ENCODE measurements around the gene STAB2.

STAB2 gene

DNA sequence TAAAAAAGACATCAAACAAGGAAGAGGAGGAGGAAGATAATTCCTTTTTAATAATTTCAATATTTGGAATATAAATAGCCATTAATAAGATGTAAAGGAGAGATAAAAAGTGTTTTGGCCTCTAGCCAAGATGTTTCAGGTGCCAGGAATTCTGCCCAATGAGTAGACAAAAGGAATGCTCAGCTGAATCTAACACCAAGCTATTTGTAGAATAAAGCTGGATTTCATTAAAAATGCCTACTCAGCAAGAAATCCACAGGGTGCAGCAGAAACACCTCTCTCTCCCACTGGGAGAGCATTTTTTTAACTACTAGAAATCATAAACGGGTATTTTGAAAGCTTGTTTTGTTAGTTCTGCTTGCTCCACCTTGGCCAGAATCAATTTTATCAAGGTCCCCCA is 4.1 kb upstream of the STAB2 start:
- Histone ChIP-seq H3K9ac (ENCODE audit: insufficient read length, low read depth) (no peak overlapping the region), H3K4me3 (ENCODE audit: insufficient read length, low read depth) (no peak overlapping the region), H3K36me3 (ENCODE audit: insufficient read depth, insufficient read length, low read length) (no peaks in the 10 kb centered on the region), H3K9me3 (ENCODE audit: insufficient read depth, low read length) (no peaks in the 10 kb centered on the region), H3K4me1 (ENCODE audit: insufficient read depth, insufficient read length) (no peaks in the 10 kb centered on the region), H3K27me3 (ENCODE audit: insufficient read depth, insufficient read length) (no peaks in the 10 kb centered on the region)
- no peak for TF ChIP-seq YY1 (IDR thresholded peaks at IDR 0.05; ENCODE audit: insufficient read depth, insufficient read length)
- TF ChIP-seq ZNF274 (IDR thresholded peaks at IDR 0.05; ENCODE audit: low read depth, low read length), result no peak
- TF ChIP-seq SUZ12 (IDR thresholded peaks at IDR 0.05; ENCODE audit: extremely low read depth, insufficient read depth, insufficient read length), result no peak
- no peak for DNase-seq (ENCODE audit: low read depth, low spot score)

GRCh38 chr12:103586132-103586531 is 941 bp upstream of the STAB2 start:
- no peaks in the 10 kb centered on the region for H3K9me3 ChIP-seq (ENCODE audit: insufficient read depth, low read length)
- TF ChIP-seq YY1 (IDR thresholded peaks at IDR 0.05; ENCODE audit: insufficient read depth, insufficient read length) (no peak), SUZ12 (IDR thresholded peaks at IDR 0.05; ENCODE audit: extremely low read depth, insufficient read depth, insufficient read length) (no peak), ZNF274 (IDR thresholded peaks at IDR 0.05; ENCODE audit: low read depth, low read length) (no peak)
- no peaks in the 10 kb centered on the region for H3K4me1 ChIP-seq (ENCODE audit: insufficient read depth, insufficient read length)
- no peak for DNase-seq (ENCODE audit: low read depth, low spot score)
- H3K9ac ChIP-seq (ENCODE audit: insufficient read length, low read depth), result no peak overlapping the region
- H3K36me3 ChIP-seq (ENCODE audit: insufficient read depth, insufficient read length, low read length), result no peaks in the 10 kb centered on the region
- H3K27me3 ChIP-seq (ENCODE audit: insufficient read depth, insufficient read length), result no peaks in the 10 kb centered on the region
- H3K4me3 ChIP-seq (ENCODE audit: insufficient read length, low read depth), result no peak overlapping the region

DNA sequence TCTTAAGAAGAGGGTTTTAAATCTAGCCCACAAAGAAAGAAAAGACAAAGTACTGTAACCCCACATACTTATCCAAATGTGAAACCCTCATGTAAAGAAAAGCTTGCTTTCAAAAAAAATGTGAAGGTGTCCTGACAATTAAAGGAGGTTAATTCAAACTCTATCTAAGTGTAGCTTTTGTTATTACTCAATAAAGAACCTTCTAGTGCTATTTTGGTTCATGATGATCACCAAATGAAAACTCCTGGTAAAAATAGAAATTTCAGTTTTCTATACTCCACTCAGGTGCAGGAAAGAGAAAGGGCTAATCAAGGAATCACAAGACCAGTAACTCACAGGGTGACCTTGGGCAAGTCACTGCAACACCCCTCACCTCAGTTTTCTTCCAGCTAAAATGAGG is 1.6 kb downstream of the STAB2 start:
- no peak overlapping the region for H3K9ac ChIP-seq (ENCODE audit: insufficient read length, low read depth)
- no peaks in the 10 kb centered on the region for H3K36me3 ChIP-seq (ENCODE audit: insufficient read depth, insufficient read length, low read length)
- no peak for DNase-seq (ENCODE audit: low read depth, low spot score)
- no peaks in the 10 kb centered on the region for H3K4me1 ChIP-seq (ENCODE audit: insufficient read depth, insufficient read length)
- TF ChIP-seq YY1 (IDR thresholded peaks at IDR 0.05; ENCODE audit: insufficient read depth, insufficient read length) (no peak), ZNF274 (IDR thresholded peaks at IDR 0.05; ENCODE audit: low read depth, low read length) (no peak), SUZ12 (IDR thresholded peaks at IDR 0.05; ENCODE audit: extremely low read depth, insufficient read depth, insufficient read length) (no peak)
- no peak overlapping the region for H3K4me3 ChIP-seq (ENCODE audit: insufficient read length, low read depth)
- no peaks in the 10 kb centered on the region for H3K9me3 ChIP-seq (ENCODE audit: insufficient read depth, low read length)
- no peaks in the 10 kb centered on the region for H3K27me3 ChIP-seq (ENCODE audit: insufficient read depth, insufficient read length)

- Histone ChIP-seq H3K36me3 (ENCODE audit: insufficient read depth, insufficient read length, low read length) (no peaks in the 10 kb centered on the region), H3K9me3 (ENCODE audit: insufficient read depth, low read length) (no peaks in the 10 kb centered on the region), H3K9ac (ENCODE audit: insufficient read length, low read depth) (no peak overlapping the region), H3K4me3 (ENCODE audit: insufficient read length, low read depth) (no peak overlapping the region), H3K4me1 (ENCODE audit: insufficient read depth, insufficient read length) (no peaks in the 10 kb centered on the region), H3K27me3 (ENCODE audit: insufficient read depth, insufficient read length) (no peaks in the 10 kb centered on the region)
- TF ChIP-seq SUZ12 (IDR thresholded peaks at IDR 0.05; ENCODE audit: extremely low read depth, insufficient read depth, insufficient read length) (no peak), YY1 (IDR thresholded peaks at IDR 0.05; ENCODE audit: insufficient read depth, insufficient read length) (no peak), ZNF274 (IDR thresholded peaks at IDR 0.05; ENCODE audit: low read depth, low read length) (no peak)
- no peak for DNase-seq (ENCODE audit: low read depth, low spot score)
Measured at GRCh38 chr12:103589517-103589916, 2.4 kb downstream of the STAB2 start.

- no peaks in the 10 kb centered on the region for H3K36me3 ChIP-seq (ENCODE audit: insufficient read depth, insufficient read length, low read length)
- no peak overlapping the region for H3K9ac ChIP-seq (ENCODE audit: insufficient read length, low read depth)
- no peaks in the 10 kb centered on the region for H3K27me3 ChIP-seq (ENCODE audit: insufficient read depth, insufficient read length)
- no peak overlapping the region for H3K4me3 ChIP-seq (ENCODE audit: insufficient read length, low read depth)
- TF ChIP-seq YY1 (IDR thresholded peaks at IDR 0.05; ENCODE audit: insufficient read depth, insufficient read length) (no peak), ZNF274 (IDR thresholded peaks at IDR 0.05; ENCODE audit: low read depth, low read length) (no peak), SUZ12 (IDR thresholded peaks at IDR 0.05; ENCODE audit: extremely low read depth, insufficient read depth, insufficient read length) (no peak)
- DNase-seq (ENCODE audit: low read depth, low spot score), result no peak
- H3K9me3 ChIP-seq (ENCODE audit: insufficient read depth, low read length), result no peaks in the 10 kb centered on the region
- no peaks in the 10 kb centered on the region for H3K4me1 ChIP-seq (ENCODE audit: insufficient read depth, insufficient read length)
Measured at GRCh38 chr12:103590271-103590670, 3.2 kb downstream of the STAB2 start.

GRCh38 chr12:103596981-103597380 is 9.9 kb downstream of the STAB2 start:
- no peaks in the 10 kb centered on the region for H3K27me3 ChIP-seq (ENCODE audit: insufficient read depth, insufficient read length)
- H3K36me3 ChIP-seq (ENCODE audit: insufficient read depth, insufficient read length, low read length), result no peaks in the 10 kb centered on the region
- DNase-seq (ENCODE audit: low read depth, low spot score), result no peak
- no peaks in the 10 kb centered on the region for H3K9me3 ChIP-seq (ENCODE audit: insufficient read depth, low read length)
- no peak overlapping the region for H3K4me3 ChIP-seq (ENCODE audit: insufficient read length, low read depth)
- no peak for TF ChIP-seq ZNF274 (IDR thresholded peaks at IDR 0.05; ENCODE audit: low read depth, low read length)
- no peak for TF ChIP-seq SUZ12 (IDR thresholded peaks at IDR 0.05; ENCODE audit: extremely low read depth, insufficient read depth, insufficient read length)
- TF ChIP-seq YY1 (IDR thresholded peaks at IDR 0.05; ENCODE audit: insufficient read depth, insufficient read length), result no peak
- H3K9ac ChIP-seq (ENCODE audit: insufficient read length, low read depth), result no peak overlapping the region
- H3K4me1 ChIP-seq (ENCODE audit: insufficient read depth, insufficient read length), result no peaks in the 10 kb centered on the region

DNA sequence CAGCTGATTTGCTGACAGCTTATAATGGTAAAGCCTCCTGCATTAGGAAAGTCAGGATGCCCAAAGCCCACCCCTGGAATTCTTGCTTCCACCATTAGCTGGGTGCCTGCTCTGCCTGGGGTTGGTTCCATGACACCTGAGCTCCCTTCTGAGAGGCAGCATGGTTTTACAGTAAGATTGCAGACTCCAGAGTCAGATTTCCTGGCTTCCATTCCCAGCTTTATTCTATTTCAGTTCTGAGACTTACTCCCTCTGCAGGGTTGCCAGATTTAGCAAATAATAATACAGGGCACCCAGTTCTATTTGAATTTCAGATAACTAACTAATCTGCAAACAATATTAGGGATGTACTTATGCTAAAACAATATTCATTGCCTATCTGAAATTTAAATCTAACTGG is 12.2 kb downstream of the STAB2 start:
- TF ChIP-seq SUZ12 (IDR thresholded peaks at IDR 0.05; ENCODE audit: extremely low read depth, insufficient read depth, insufficient read length) (no peak), ZNF274 (IDR thresholded peaks at IDR 0.05; ENCODE audit: low read depth, low read length) (no peak), YY1 (IDR thresholded peaks at IDR 0.05; ENCODE audit: insufficient read depth, insufficient read length) (no peak)

More for the DNA sequence above, 12.2 kb downstream of the STAB2 start:
- Histone ChIP-seq H3K4me1 (ENCODE audit: insufficient read depth, insufficient read length) (no peaks in the 10 kb centered on the region), H3K27me3 (ENCODE audit: insufficient read depth, insufficient read length) (no peaks in the 10 kb centered on the region), H3K9ac (ENCODE audit: insufficient read length, low read depth) (no peak overlapping the region), H3K9me3 (ENCODE audit: insufficient read depth, low read length) (no peaks in the 10 kb centered on the region), H3K4me3 (ENCODE audit: insufficient read length, low read depth) (no peak overlapping the region), H3K36me3 (ENCODE audit: insufficient read depth, insufficient read length, low read length) (no peaks in the 10 kb centered on the region)
- no peak for DNase-seq (ENCODE audit: low read depth, low spot score)
